Hematopoietic multipotent progenitor cell treated with erythropoietin and hydrocortisone succinate and interleukin-3 and kit ligand, for 6 days (in vitro differentiated cells): ENCODE measurements around the gene NUB1.
"Not testable (repeated sequence)": the region's sequence is repeated elsewhere in the genome, so short reads cannot be mapped to it uniquely, and the experiment has no call there.

Experiments used
- DNase-seq: peaks from one replicate; pipeline ENCODE4 v3.0.0-alpha.2; 2015

NUB1 gene, protein sequence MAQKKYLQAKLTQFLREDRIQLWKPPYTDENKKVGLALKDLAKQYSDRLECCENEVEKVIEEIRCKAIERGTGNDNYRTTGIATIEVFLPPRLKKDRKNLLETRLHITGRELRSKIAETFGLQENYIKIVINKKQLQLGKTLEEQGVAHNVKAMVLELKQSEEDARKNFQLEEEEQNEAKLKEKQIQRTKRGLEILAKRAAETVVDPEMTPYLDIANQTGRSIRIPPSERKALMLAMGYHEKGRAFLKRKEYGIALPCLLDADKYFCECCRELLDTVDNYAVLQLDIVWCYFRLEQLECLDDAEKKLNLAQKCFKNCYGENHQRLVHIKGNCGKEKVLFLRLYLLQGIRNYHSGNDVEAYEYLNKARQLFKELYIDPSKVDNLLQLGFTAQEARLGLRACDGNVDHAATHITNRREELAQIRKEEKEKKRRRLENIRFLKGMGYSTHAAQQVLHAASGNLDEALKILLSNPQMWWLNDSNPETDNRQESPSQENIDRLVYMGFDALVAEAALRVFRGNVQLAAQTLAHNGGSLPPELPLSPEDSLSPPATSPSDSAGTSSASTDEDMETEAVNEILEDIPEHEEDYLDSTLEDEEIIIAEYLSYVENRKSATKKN

DNA sequence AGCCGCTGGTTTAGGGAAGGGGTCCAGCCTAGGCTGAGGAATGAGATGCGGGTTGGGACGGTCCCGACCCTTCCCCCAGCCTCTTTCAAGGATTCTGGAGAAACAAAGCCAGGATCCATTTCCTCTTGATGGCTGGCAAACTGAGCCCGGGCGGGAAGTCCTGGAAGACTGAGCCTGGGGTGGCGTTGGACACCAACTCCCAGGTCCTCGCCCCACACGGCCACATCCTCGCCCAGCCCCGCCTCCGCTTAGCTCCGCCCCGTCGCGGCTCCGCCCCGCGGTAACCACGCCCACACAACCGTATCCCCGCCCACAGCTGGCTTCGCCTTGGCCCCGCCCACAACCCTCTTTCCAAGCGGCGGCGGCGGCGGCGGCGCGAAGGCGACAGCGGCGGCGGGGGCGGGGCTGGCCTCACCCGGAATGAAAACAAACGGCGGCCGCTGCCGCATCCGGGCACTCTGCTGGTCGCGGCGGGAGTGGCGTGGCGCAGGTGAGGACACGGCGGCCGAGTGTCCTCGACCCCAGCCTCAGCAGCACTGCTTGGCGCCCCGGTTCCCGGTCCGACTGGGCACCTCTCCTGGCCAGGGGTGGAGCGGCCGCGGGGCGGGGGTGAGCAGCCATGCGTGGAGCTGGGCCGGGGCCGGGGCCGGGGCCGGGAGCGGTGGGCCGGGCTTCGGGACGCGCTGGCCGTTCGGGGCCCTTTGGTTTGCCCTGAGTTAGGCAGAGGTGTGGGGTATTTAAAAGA, at the start of gene NUB1:
Gene NUB1 (plus strand): TSS at position 456 of the 745 bp plus-strand sequence. CDS start 3,538 bp downstream, outside the sequence.
- DNase-seq = peak; percentile 95

DNA sequence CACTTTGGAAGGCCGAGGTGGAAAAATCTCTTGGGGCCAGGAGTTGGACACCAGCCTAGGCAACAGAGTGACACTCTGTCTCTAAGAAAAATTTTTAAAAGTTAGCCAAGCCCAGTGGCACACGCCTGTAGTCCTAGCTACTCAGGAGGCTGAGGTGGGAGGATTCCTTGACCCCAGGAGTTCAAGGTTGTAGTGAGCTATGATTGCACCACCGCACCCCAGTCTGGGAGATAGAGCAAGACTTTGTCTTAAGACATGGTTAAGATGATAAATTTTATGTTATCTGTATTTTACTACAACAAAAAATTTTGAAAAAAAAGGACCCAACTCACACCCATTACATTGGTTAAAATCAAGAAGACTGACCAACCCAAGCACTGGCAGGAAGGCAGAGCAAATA, 48.8 kb upstream of the NUB1 start:
- no peak for DNase-seq

DNA sequence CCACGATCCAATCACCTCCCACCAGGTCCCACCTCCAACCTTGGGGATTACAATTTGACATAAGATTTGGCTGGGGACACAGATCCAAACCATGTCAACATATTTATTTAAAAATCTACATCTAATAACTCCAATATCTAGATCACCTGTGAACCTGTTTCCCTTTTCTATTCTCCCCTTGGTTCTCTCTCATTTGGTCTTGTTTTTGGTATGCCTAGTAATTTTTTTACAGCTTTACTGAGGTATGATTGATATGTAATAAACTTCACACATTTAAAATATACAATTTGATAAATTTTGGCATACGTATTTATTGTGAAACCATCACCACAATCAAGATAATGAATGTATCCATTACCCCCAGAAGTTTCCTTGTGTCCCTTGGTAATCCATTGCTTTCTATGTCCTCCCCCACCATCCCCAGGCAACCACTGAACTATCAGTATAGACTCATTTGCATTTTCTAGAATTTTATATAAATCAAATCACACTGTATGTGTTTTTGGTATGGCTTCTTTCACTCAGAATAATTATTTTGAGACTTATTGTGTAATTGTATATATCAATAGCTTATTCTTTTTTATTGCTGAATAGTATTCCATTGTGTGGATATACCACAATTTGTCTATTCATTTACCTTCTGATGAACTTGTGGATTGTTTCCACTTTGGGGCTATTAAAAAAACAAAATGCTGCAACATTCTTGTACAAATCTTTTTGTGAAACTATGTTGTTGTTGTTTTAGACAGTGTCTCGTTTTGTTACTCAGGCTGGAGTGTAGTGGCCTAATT, 45.2 kb upstream of the NUB1 start:
- no peak for DNase-seq

DNA sequence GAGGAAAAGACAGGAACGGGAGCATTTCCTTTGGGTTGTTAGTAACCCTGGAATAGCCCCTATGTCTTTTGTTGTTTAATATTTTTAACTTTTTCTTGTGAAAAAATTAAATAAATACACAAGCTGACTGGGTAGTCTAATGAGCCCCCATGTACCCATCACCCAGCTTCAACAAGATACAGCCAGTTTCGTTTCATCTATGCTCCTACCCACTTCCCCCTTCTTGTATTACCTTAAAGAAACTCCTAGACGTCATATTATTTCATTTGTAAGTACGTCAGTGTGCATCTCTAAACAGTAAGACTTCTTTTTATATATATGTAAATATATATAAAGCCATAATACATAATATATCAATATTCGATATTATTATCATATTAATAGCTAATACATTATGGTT, 42.8 kb upstream of the NUB1 start:
- no peak for DNase-seq

DNA sequence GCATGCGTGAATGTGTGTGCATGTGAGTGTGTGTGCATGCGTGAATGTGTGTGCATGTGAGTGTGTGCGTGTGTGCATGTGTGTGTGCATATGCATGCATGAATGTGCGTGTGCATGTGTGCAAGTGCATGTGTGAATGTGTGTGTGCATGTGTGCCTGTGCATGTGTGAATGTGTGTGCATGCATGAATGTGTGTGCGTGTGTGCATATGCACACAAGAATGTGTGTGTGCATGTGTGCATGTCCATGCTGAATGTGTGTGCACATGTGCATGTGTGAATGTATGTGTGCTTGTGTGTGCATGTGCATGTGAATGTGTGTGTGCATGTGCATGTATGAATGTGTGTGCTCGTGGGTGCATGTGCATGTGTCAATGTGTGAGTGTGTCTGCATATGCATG, 42.1 kb upstream of the NUB1 start:
- no peak for DNase-seq

DNA sequence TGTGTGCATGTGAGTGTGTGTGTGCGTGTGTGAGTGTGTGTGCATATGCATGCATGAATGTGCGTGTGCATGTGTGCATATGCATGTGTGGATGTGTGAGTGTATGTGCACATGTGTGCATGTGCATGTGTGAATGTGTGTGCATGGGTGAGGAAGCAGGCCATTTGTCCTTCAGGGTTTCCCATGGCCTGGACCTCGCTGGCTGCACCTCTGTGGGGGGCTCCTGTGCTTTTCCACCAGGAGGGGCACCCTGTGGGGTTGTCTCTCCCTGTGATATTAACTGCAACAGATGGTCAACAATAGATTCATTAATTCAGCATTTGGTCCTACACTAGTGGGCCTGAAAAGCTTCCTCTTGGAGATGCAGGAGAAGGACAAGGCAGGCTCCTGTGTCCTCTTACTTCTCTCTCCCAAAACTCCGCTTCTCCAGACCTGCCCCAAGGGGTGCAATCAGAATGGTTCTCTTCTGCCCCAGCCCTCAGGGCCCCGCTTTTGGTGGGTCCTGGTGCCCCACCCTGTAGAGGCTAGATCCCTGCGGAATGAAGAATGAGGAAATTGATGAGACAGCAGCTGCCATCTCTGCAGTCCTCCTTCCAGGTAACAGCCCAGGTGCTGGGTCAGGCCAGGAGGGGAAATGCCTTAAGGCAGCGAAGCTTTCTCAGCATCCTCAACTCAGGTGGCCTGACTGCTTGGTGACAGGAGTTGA, 41.5 kb upstream of the NUB1 start:
- no peak for DNase-seq

DNA sequence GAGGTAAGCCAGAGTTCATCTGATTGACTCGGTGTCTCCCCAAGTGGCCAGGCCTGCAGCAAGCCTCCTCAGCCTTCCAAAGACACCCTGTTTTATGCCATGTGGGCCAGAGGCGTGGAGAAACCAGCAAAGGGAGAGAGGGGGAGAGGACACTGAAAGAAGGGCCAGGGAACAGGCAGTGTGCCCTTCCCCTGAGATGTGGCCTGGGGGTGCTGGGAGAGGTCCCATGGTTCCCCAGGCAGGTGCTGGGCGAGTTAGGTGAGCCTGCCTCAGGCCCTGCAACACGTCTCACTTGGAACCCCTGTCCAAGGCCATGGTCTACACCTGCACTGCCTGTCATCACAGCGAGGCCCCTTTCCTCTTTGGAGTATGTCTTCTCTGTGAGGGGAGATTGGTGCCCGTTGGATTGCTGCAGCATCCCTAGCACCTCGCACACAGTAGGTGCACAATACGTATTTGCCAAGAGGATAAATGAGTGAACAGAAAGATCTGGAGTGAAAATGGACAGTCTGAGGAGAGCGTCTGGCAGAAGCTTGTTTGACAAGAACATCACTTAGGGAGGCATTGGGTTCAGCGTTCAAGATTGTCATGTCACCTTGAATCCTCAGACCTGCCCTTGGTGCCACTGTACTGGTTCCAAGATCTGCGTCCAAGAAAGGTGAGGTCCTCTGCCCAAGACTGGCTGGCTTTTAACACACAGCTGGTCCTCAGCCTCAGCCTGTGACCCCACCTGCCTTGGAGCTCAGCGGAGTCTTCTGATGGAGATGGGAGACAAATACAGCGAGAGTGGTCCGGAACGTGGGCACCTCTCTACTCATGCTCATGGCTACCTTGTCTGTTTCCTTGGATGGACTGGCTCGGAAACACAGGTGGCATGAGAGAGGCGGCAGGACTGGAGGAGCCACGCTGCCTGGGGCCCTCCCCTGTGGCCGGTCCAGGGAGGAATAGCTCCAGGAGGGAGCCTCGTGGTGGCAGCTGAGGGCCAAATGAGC, 39.8 kb upstream of the NUB1 start:
- DNase-seq = peak; percentile 5

DNA sequence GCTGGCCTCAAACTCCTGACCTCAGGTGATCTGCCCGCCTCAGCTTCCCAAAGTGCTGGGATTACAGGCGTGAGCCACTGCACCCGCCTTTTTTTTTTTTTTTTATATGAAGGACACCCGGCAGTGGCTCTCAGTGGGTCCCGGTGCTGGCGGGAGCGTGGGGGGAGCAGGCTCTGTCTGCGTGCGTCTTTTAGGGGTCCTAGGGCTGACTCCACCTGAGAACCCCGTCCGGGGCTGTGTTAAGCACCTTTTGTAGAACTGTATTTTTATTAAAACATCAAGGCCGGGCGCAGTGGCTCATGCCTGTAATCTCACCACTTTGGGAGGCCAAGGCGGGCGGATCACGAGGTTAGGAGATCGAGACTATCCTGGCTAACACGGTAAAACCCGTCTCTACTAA, 37.4 kb upstream of the NUB1 start:
- not testable (repeated sequence) for DNase-seq

DNA sequence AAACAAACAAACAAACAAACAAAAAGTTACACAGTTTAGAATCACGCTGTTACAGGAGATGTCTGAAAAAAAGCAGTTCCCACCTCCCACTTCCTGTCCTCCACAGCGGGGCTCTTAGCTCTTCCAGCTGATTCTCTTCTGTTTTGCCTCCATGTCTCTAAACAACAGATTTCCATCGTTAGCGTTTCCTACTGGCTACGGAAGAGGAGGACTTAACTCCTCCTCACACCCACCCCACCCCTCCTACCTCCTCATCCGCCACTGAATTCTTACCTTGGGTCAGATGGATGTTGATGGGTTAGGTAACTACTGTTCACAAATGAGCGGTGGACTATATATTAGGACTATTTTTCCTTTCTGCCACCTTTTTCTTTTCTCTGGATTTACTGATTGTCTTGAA, 36.8 kb upstream of the NUB1 start:
- DNase-seq = no peak

DNA sequence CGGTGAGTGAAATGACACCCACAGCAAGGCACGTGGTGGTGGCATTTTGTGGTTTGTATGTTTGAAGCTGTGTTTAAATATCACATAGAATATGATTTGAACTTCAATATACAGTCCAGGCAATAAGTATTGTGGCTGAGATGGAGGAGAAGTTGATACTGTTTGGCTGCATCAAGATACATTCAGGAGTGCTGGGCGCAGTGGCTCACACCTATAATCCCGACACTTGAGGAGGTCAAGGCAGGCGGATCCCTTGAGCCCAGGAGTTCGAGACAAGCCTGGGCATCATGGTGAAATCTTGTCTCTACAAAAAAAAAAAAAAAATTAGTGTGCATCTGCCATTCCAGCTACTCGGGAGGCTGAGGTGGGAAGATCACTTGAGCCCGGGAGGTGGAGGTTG, 35.2 kb upstream of the NUB1 start:
- DNase-seq = no peak

DNA sequence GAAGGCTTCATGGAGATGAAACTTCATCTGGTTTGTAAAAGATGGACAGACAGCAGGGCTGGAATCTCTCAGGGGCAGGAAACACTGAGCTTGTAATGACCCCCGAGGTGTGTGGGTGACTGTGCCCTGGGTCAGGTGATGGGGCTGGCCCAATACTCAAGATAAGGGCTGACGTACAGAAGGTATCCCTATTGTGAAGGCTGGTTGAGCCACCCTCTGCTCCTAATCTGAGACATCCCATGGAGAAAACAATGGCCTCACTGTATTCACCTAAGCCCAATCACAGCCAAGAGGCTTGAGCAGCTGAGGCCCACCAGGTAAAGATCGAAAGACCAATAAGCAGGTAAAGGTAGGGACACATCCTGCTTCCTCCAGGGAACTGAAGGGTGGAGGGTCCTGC, 34.8 kb upstream of the NUB1 start:
- no peak for DNase-seq

DNA sequence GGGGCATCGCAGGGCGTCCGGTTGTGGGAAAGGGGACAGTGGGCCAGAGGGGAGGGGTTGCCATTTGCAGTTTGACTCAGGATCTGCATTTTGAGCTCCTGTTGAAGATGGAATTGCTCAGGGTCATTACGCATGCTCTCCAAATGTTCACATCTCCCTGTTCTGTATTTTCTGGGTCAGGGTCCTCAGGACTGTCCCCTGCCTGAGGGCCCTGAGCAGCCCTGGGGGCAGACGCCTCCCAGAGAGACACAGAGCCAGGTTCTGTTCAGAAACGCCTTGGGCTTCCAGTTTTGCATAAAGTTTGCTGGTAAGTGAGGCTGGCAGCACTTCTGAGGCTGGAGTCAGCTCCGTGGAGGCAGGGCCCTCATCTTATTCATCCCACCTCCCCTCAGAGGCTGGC, 34.1 kb upstream of the NUB1 start:
- no peak for DNase-seq

DNA sequence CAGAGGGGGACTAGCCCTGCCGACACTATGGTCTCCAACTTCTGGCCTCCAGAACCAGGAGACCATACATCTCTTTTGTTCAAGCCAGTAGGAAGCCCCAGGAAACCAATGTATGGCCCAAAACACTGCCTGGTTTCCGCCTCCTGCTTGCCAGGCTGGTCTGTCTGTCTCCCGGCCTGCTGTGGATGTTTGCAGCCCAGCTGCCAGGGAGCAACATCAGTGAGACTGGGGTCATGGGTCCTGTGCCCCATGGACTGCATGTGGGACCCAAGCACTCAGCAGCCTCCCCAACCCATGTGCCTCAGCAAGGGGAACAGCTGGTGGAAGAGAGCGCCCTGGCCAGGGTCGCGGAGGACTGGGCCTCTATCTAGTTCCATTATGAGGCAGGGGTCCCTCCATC, 33.4 kb upstream of the NUB1 start:
- no peak for DNase-seq

DNA sequence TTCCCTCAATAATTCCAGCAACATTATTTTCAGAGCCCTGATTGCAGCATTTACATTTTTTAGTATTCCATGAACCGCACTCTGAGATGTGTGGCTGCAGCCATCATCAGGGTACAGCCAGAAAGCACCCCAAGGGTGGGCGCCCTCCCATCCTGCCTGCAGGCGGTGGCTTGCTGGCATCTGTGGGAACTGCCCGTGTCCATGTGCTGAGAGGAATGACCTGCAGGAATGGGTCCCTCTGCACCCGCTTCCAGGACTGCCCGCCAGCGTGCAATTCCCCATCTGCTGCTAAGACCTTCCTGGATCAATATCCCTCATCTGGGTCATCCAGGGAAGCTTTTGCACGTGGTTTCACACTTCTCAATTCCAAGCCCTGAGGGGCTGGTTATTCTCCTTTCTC, 32.8 kb upstream of the NUB1 start:
- no peak for DNase-seq

DNA sequence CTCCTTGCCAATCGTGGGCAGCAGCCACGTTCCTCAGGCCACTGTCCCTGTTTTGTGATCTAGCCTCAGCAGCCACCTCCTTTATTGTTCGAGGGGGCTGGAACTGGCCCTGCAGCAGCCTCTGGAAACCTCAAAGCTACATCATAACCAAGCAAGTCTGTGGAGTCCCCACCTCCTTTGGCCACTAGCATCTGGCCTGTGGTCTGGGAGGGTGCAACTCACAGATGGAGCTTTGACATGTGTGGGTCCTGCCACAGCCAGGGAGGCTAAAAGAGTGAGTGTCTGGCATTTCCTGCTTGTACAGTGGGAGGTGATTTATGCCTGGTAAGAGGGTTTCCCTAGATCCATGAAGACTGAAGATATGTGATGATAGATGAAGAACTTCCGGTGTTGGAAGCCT, 32.3 kb upstream of the NUB1 start:
- DNase-seq = peak; percentile 8

DNA sequence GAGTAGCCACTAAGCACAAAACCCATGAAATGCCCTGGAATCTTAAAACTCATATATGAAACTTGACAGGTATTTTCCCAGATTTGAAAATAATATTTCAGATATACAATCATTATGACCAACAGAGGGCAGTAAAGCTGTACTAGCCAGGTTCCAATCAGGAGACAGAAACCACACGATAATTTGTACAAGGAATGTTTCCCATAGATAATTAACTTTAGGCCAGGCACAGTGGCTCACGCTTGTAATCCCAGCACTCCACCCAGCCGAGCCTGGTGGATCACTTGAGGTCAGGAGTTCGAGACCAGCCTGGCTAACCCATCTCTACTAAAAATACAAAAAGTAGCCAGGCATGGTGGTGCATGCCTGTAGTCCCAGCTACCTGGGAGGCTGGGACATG, 31.0 kb upstream of the NUB1 start:
- DNase-seq = peak; percentile 84

DNA sequence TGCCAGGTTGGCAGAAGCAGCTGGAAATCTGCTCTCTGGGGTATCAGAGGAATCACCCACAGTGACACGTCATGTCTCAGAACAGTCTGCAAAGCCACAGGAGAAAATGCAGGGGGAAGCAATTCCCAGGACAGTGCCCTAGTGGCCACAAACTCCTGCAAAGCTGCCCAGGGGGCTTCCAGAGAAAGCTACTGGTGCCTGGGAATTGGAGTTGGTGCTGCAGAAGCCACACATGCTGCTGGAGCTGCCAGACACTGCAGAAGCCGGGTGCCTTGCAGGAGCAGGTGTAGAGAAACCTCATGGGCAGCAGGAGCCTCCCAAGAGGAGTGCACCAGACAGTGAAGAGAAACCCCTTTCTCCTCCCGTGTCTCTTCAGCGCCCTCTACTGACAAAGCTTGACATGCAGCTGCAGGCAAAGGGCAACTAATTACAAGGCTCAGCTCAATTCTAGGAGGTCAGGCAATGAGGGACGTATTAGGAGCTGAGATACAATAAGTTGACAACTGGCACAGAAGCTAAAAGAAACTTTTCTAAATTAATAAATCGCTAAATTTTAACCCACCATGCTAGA, 30.2 kb upstream of the NUB1 start:
- peak; percentile 79 for DNase-seq

DNA sequence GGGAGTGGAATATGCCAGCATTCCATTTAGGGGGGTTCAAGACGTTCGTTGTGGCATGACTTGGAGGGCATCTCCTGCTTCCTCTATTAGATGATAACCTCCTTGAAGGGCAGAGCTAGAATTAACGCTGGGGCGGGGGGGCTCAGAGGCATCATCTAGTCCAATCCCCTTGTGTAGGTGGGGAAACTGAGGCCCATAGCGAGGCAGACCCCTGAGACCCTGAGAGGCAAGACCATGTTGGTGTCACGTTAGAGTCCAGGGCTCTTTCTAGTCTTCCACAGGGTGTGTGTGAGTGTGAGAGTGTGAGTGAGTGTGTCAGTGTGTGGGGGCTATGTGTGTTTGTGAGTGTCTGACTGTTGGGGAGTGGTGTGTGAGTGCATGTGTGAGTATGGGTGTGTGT, 29.3 kb upstream of the NUB1 start:
- no peak for DNase-seq

DNA sequence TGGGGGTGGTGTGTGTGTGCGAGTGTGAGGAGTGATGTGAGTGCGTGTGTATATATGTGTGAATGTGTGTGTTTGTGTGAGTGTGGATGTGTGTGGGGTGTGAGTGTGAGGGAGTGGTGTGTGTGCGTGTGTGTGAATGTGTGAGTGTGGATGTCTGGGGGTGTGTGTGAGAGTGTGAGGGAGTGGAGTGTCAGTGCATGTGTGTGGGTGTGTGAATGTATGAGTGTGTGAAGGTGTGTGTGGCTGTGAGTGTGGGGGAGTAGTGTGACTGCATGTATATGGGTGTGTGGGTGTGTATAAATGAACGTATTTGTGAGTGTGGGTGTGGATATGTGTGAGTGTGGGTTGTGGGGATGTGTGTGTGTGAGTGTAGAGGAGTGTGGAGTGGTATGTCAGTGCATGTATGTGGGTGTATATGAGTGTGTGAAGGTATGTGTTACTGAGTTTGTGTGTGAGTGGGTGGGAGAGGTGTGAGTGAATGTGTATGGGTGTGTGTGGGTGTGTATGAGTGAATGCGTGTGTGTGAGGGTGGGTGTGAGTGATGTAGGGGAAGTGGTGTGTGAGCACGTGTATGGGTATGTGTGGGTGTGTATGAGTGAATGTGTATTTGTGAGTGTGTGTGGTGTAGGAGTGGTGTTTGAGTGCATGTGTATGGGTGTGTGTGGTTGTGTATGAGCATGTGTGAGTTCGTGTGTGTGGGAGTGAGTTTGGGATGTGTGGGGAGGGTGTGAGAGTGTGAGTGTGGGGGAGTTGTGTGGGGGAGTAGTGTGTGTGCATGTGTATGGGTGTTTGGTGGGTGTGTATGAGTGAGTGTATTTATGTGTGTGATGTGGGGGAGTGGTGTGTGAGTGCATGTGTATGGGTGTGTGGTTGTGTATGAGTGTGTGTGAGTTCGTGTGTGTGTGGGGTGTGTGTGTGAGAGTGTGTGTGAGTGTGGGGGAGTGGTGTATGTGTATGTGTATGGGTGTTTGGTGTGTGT, 28.5 kb upstream of the NUB1 start:
- DNase-seq = no peak

DNA sequence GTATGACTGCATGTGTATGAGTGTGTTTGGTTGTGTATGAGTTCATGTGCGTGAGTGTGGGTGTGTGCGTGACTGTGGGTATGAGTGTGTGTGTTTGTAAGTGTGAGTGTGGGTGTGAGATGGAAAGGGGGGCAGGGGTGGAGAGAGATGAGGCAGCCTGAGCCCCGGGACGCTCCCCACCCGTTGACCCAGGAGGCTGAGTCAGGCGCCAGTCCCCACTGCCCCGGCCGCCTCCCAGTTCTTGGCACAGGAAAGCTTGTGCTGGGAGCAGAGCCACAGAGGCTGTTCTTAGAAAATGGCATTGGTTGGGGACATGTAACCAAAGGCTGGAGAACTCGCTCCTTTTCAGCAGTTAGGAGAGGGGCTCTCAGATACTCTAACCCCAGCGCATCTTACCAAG, 27.8 kb upstream of the NUB1 start:
- peak; percentile 51 for DNase-seq
